Cardiac atrium fibroblast (primary cell): ENCODE data around the gene GPR32. TPM values are rescaled to one million over a fixed set of nuclear protein-coding genes. Genes with fewer than 3 reads are reported as not detected.

ENCODE experiments used
- total RNA-seq: library from RNA; depleted of rRNA; stranded (reverse); fragments of >200 nt; gene quantifications from 2 replicates; pipeline ENCODE4 v1.2.3, GENCODE V29; 2015

The GPR32 gene, protein sequence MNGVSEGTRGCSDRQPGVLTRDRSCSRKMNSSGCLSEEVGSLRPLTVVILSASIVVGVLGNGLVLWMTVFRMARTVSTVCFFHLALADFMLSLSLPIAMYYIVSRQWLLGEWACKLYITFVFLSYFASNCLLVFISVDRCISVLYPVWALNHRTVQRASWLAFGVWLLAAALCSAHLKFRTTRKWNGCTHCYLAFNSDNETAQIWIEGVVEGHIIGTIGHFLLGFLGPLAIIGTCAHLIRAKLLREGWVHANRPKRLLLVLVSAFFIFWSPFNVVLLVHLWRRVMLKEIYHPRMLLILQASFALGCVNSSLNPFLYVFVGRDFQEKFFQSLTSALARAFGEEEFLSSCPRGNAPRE
- not detected in 2 replicates for total RNA-seq

DNA sequence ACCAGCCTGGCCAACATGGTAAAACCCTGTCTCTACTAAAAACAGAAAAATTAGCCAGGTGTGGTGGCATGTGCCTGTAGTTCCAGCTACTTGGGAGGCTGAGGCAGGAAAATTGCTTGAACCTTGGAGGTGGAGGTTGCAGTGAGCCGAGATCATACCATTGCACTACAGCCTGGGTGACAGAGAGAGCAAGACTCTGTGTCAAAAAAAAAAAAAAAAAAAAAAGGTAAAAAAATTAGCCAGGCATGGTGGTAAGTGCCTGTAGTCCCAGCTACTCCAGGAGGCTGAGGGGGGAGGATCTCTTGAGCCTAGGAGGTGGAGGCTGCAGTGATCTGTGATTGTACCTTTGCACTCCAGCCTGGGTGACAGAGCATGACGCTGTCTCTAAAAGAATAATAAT, at the start of gene GPR32:
Gene GPR32 (plus strand): TSS at position 301 of the 400 bp plus-strand sequence. CDS start 137 bp downstream, outside the sequence.

DNA sequence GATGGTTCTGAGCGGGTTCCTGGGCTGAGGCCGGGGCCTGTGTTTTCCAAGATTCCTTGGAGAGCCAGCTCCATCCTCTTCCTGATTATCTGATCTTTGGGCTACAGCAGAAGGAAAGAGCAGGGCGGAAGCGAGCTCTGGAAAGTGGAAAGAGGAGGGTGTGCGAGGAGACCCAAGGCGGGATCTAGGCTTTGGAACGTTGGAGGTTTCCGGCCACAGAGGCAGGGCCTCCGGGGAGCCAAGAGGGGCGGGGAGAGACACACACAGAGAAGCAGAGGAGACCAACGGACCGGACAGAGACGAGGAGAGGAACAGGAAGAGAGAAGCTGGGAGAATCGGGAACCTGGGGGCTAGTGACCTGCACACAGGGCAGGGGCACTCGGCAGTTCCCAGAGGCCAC, 47.2 kb upstream of the GPR32 start, which contains the start of gene CLEC11A:
Gene CLEC11A (plus strand): TSS at position 296 of the 400 bp plus-strand sequence. CDS start 162 bp downstream, outside the sequence.

DNA sequence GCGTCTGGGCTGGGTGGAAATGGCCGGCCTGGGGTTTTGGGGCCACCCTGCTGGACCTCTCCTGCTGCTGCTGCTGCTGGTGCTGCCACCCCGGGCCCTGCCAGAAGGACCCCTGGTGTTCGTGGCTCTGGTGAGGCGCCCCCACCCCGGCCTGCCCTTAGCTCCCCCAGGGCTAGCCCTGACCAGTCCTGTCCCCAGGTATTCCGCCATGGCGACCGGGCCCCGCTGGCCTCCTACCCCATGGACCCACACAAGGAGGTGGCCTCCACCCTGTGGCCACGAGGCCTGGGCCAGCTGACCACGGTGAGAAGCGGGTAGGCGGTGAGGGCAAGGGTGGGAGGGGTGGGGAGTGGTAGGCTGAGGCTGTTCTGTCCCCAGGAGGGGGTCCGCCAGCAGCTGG, 20.1 kb downstream of the GPR32 start, which contains the start of gene ACP4:
Gene ACP4 (plus strand): TSS at position 20 of the 400 bp plus-strand sequence. CDS start 0 bp downstream, at position 20.

Other genes with a start within 250 kb of the GPR32 start
- under 0.01 and 0.18 TPM in 2 replicates for gene LRRC4B, start 202.0 kb upstream of the GPR32 start, total RNA-seq
- gene SYT3, start 130.6 kb upstream of the GPR32 start, total RNA-seq: 0.16 TPM in 1 of 2 replicates, not detected in the other
- gene C19orf81, start 121.0 kb upstream of the GPR32 start, total RNA-seq: not detected in 2 replicates
- 1.1 and 2.8 TPM in 2 replicates for gene SHANK1, start 50.7 kb upstream of the GPR32 start, total RNA-seq
- gene CLEC11A, start 47.1 kb upstream of the GPR32 start, total RNA-seq: 169 and 211 TPM in 2 replicates
- gene ACP4, start 20.0 kb downstream of the GPR32 start, total RNA-seq: not detected in 2 replicates
- gene KLK1, start 53.3 kb downstream of the GPR32 start, total RNA-seq: not detected in 2 replicates
- not detected in 2 replicates for gene KLK15, start 63.1 kb downstream of the GPR32 start, total RNA-seq
- not detected in 2 replicates for gene KLK3, start 84.5 kb downstream of the GPR32 start, total RNA-seq
- gene KLK2, start 103.0 kb downstream of the GPR32 start, total RNA-seq: not detected in 2 replicates
- not detected in 2 replicates for gene KLK4, start 140.9 kb downstream of the GPR32 start, total RNA-seq
- gene KLK5, start 182.6 kb downstream of the GPR32 start, total RNA-seq: not detected in 2 replicates
- gene KLK6, start 199.1 kb downstream of the GPR32 start, total RNA-seq: not detected in 2 replicates
- not detected in 2 replicates for gene KLK7, start 213.5 kb downstream of the GPR32 start, total RNA-seq
- not detected in 2 replicates for gene KLK8, start 231.1 kb downstream of the GPR32 start, total RNA-seq
- gene KLK10, start 249.2 kb downstream of the GPR32 start, total RNA-seq: not detected in 2 replicates